GM19397 (cell line): ENCODE data around the gene LSP1.

Source experiments
- ATAC-seq: cut with Tn5 transposase; IDR thresholded peaks from one replicate; pipeline ENCODE4 v1.9.1; 2021; ENCODE audit warnings: mild to moderate bottlenecking, moderate library complexity; ENCODE audit not compliant: unreplicated experiment

The LSP1 gene

DNA sequence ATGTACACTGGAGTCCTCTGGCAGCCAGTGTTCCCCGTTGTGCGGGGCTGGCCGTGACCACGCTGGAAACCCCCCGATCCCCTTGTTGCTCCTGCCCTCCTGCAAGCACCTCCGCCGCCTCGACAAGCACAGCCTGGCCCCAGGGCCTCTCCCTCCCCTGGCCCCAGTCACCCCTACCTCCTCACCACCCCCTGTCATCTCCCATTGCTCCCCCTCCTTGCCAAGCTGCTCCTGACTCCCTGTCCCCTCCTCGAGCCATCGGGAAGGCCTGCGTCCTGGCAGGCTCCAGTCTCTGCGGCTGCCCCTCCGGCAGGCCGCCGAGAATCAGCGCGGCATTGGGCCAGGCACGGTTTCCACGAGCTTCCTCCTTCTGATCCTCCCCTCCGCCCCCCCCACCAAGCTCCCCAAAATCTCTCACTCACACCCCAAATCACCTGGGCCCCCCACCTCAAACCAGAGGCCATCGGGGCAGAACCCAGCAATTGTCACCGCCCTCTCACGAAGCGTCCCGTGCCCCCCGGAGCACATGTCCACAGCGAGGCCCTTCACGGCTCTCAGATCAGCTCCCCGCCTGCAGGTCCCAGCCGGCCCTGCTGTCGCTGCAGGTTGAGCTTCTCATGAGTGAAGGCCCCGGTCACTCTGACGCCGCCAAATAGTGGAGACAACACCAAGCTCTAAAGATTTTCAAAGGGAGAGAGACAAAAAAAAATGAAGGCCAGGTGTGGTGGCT is 5.7 kb upstream of the LSP1 start:
- ATAC-seq: no peak

DNA sequence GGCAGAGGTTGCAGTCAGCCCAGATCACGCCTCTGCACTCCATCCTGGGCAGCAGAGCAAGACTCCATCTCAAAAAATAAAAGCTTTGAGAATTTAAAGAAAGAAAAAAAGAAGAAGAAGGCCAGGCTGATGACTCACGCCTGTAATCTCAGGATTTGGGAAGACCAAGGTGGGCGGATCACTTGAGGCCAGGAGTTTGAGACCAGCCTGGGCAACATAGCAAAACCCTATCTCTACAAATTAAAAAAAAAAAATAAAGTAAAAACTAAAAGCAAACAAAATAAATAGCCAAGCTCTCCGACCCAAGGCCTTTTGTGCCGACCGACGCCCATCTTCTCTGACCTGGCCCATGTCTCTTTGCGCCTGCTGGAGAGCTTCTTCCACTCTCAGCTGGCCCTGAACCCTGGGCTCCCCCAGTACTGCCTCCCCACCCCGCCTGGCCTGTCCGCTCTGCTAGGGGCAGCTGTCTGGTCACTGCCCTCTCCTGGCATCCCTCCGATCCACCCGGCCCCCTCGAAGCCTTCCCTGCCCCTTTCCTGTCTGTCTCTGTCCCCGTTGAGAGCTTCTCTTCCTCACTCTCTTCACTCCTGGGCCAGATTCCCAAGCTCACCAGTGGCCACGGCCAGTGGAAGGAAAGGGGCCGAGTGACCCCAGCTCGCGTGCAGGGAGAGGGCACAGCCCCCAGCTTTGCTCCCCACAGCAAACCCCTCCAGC is 4.8 kb upstream of the LSP1 start:
- no peak for ATAC-seq

DNA sequence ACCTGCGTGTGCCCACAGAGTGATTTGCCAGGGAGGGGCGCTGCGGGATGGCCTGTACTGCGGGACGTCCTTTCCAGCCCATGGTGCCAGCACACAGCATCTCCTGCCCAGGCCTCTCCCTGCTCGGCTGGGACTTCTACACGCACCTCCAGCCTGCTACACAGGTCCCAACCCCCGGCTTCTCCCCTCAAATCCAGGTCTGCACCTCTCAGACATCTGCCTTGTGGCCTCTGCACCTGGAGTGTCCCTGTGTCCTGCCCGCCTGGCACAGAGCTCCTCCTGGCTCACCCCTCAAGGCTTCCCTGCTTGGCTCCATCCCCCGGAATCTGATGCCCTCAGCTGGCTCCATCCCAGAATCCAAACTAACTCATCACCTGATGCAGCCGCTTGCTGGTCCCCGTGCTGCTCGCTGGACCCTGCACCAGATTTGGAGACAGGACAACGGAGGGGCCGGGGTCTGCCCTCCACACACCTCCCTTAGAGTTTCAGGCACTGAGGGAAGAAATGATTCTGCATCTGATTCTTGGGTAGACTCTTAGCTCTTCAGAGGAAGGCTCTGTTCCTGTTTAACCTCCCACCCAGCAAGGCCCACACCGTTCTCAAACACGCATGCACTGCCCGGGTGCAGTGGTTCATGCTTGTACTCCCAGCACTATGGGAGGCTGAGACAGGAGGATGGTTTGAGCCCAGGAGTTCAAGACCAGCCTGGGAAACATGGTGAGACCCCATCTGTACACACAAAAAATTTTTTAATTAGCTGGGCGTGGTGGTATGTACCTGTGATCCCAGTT is 4.0 kb upstream of the LSP1 start:
- no peak for ATAC-seq

DNA sequence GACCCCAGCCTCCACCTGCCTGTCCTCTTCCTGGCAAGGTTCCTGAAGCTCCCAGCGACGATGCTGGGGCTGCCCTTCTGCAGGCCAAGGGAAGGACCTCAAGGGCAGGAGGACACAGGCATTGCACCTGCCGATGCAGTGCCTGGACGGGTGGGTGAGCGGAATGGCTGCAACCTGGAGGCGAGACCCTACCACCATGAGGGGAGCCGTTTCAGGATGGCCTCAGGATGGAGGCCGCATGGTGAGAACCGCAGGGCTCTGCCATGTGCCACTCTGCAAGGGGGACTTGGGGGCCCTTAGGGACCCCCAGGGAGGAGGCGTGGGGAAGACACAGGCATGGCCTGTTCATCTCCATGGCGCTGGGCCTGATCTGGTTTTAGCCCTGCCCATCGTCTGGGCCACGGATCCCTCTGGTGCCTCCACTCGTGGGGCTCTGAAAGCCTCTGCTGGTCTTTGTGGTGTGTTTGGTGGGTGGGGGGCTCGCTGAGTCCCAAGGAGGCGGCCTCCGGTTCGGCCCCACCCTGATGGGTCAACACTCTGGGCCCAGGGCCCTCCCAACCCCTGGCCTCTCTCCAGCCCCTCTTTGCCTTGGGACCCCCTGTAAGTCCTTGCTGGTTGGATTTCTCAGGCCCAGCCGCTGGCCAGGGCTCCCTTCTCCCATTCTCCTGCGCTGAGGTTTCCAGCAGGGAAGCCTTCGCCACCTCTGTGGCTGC is 1.3 kb upstream of the LSP1 start:
- ATAC-seq: no peak

DNA sequence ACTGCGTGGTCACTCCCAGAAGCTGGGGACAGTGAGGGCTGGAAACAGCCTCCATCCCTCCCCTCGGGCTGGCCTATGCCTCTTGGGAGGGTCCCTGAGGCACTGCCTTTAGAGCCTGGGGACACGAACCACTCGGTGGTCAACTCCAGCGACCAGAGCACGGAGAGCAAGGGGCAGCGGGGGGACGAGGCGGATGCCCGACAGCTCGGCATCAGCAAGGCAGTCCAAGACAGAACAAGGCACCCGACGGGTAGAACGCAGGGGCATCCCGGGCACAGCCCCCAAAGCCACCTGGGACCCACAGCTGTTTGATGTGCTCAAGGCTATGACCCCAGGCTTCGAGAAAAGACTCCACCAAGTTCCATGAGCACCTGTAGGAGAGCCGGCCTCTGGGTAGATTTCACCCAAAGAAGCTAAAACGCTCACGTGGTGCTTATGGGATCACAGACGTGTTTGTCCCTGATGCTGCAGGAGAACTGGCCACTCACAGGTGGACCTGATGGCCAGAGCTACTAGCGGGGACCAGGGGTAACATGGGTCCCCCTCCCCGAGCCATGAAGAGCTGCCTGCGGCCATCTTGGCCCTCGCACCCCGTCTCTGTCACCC is 510 bp upstream of the LSP1 start:
- ATAC-seq: no peak

DNA sequence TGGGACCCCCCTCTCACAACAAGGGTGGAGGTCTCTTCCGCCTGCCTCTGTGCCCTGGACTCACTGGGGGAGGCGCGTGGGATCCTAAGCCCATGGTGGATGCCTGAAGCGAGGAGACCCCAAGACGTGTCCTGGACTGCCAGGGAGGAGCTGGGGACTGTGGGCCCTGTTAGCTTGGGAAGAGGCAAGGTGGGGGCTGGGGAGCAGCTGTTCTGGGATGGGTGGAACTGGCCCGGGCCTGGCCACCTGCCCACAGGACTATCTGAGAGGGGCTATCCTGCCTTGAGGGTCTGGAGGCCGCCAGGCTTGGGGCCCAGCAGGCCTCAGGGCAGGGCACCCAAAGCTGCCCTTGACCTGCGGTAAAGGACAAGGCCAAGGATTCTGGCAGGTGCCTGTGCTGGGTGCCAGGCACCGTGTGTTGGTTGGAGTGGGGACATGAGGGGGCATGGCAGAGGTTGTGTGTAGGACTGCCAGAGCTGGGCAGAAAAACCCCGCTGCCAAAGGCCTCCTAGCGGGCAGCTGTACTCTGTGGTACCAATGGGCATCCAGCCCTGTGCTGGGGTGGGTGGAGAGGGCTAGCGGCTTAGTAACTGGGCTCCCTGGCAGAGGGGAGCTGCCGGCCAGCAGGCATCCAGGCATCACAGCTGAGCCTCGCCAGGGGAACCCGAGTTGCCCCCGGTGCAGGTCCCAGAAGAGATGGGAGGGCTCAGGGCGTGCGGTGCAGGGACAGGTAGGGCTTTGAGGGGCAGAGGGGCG is 670 bp downstream of the LSP1 start:
- no peak for ATAC-seq

DNA sequence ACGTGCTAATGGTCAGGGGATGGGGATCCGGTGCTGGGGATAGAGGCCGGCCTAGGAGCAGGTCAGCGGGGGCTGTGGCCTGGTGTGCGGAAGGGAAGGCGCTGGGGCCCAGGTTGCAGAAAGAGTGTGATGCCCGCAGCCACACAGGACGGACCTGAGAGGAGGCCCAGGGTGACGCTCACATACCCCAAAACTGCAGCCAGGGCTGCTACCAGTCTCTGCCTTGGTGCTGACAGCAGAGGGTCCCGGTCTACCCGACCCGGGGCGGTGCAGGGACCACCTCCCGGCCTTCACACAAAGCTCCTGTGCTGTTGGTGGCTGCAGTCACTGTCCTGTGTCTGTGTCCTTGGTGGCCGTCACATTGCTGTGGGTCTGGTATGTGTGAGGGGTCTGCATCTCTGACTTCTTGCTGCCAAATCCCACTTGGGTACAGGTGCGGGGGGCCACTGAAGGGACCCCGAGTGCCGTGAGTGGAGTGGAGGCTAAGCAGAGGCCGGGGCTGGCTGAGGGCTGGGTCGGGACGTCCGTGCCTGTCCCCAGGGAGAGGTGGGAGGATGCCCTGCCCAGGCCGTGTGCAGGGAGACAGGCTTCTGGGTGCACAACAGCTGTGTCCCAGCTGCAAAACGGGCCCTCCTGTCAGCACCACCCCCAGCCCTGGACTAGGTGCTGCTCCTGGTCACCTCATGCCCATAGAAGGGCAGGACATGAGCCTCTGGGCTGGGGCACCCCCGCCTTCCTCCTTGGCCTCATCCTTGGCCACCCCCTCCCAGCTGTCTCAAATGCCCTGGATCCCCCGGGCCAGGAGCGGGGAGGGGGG is 1.5 kb downstream of the LSP1 start:
- ATAC-seq: peak; percentile 26

DNA sequence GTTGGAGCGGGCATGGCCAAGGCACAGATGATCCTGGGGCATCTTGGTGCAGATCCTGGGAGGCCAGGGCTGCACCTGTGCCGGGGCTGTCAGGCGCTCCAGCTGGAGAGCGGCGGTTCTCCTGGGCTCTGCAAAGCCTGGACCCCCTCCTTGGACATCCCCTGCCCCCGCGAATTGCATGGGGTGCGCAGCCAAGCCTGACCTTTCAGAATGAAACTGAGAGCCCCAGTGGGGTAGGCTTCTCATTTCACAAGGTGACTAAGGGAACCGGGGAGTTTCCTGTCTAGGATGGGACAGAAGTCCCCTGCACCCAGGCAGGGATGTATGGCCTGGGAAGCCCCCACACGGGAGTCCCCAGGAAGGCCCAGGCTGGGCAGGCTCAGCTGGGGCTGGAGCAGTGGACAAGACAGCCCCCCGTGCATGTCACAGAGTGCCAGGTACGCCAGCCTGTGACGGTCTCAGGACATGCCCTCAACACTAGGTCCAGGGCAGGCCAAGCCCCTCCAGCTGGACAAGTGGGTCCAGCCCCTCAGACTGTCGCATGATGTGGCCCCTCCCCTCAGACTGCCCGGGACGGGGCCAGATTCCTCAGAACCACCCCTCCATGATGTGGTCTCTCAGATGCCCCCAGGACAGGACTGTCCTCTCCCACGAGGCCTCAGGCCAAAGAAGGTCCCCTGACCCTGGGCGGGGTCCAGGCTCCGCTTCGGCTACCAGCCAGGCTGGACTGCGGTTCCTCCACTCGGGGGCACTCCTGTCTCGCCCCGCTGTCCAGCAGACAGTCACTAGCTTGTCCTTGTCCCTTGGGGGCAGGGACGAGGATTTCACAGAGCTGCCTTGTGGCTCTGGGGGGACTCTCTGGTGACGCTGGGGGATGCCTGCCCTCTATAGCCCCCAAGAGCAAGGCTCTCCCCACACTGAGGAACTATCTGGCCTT is 2.3 kb downstream of the LSP1 start:
- peak; percentile 26 for ATAC-seq

DNA sequence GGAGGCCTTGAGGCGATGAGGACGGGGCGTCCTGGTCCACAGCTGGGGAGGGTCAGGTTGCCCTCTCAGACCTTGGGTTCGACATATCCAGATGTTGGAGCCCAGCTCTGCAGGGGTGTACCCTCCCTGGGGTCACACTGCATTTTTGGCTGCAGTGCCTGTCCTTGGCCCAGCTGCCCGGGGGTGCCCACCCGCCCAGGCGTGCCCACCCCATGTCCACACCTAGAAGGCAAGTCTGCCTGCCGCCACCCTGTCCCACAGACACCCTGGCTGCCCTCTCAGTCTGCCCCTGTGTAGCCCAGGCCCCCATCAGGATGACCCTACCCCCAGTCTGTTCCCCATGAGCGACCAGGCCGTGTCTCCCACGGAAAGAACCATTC is 3.0 kb downstream of the LSP1 start:
- no peak for ATAC-seq

DNA sequence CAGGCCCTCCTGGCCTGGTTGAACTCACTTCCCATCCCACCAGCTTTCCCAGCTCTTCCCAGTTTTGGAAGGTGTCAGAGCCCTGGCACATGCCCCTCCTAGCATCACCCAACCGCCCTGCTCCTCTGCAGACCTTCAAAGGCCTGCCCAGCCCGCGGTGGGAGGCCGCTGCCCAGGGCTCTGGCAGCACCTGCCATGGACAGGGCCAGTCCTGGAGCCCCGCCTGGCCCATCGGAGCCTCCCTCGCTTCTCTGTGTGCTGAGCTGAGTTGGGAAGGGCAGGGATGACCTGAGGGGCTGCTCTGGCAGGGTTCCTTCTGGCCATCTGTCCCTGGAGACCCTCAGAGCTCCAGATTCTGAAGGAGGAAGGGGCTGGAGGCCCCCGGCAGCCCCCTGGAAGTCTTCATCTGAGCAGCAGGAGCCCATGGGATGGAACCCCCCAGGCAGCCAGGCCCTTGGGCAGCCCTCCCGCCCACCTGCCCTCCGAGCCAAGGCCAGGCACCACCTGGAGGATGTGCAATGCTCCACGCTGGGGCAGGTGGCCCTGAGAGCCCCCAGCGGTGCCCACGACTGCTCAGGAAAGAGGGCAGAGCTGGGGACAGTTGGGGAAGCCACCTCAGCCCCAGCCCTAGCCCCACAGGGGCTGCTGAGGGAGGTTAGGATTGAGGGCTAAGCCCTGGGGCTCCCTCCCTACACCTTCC is 3.6 kb downstream of the LSP1 start:
- ATAC-seq: no peak

DNA sequence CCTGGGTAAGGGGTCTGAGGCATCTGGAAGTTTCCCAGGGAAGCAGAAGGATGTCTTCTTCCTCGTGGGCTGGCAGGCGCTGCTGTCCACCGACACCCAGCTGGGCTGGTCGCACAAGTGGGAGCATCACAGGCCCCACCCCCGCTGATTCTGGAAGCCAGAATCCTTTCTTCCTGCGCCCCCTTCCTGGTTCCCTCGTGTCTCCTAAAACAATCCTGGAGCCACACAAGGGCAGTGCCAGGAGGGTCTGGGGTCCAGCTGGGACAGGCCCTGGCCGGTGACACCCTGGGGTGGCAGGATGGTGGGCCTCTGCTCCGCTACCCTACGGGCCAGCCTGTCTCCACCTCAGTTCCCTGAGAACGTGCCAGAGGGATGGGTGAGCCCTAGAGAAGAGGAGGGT is 4.2 kb downstream of the LSP1 start:
- ATAC-seq: no peak

DNA sequence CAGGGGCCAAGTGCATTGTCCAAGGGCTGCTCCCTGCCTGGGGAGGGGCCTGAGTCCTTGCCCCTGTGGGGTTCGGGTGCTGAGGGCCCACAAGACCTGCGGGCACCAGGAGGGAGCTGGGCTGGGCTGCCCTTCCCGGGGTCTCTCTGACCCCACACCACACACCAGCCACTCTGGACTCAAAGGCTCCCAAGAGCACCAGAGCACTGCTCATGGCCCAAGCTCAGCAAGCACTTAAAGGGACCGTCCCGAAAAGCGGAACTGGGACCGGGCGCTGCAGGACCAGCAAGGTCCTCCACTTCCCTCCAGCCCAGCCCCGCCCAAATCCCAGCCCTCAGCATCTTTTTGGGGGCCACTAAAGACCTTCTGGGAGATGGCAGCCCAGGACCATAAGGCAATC is 5.3 kb downstream of the LSP1 start:
- no peak for ATAC-seq

DNA sequence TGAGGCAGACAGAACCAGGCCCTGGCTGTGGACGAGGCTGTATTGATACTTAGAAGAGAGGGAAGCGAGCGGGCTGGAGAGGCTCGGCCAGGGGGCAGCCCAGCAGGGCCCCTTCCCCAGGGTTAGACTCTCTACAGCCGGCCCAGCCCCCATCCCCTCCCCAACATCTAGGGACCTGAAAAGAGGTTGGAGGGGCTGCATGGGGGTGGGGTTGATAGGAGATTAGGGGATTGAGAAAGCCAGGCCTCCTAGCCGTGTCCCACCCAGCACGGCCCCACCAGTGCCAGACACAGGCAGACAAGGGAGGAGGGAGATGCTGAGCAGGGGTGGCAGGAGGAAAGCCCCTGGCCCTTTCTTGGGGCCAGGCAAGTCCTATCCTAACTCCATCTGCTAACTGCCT is 5.7 kb downstream of the LSP1 start:
- ATAC-seq: no peak

DNA sequence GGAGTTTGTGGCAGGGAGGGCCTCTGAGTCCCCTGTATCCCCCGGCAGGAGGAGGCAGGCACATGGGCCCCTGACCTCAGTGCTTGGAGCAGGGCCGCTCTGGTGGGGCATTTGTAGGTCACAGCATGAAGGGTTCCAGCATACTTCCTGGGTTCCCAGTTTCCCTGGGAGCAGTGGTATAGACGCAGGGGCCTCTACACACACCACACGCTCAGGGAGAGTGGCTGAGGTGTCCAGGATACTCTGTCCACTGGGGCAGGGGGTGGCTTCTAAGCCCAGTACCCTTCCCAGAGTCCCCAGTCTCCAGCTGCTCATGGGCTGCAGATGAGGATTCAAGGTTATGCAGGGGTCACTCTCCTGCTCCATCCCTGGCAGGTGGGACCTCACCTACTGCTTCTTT is 6.1 kb downstream of the LSP1 start:
- ATAC-seq: no peak

DNA sequence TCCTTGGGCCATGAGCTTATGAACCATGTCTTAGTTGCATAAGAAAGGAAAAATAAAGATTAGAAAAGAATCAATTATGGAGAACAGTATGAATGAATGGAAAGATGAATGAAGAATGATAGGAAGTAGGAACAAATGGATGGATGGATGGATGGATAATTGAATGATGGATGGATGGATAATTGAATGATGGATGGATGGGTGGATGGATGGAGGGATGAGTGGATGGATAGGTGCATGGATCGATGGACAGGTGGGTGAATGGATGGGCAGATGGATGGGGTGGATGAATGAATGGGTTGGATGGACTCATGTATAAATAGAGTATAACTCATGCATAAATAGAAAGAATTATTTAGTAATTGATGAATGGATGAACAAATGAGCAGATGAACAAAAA is 7.2 kb downstream of the LSP1 start:
- ATAC-seq: no peak

DNA sequence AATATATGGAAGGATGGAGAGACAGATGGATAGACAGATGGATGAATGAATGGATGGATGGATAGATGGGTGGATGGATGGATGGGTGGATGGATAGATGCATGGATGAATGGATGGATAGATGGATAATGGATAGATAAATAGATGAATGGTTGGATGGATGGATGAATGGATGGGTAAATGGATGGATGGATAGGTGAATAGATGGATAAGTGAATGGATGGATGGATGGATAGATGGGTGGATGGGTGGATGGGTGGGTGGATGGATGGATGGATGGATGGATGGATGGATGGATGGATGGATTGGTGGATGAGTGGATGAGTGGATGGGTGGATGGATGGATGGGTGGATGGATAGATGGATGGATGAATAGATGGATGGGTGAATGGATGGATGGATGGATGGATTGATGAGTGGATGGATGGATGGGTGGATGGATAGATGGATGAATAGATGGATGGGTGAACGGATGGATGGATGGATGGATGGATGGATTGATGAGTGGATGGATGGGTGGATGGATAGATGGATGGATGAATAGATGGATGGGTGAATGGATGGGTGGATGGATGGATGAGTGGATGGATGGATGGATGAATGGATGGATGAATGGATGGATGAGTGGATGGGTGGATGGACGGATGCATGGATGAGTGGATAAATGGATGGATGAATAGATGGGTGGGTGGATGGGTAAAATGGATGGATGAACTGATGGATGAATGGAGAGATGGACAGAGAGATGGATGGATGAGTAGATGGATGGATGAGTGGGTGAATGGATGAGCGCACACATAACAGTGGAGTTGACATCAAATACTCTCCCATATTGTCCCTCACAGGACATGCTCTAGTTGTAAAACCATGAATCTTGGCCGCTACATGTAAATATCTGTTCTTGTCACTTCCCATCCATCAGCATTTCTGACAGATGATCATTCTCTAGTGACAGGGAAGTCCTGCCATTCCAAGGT is 8.8 kb downstream of the LSP1 start:
- ATAC-seq: no peak
